Neural cell (in vitro differentiated cells): ENCODE measurements around the gene FBXW8. TPM values are rescaled to one million over a fixed set of nuclear protein-coding genes. Genes with fewer than 3 reads are reported as not detected.

Experiments used
- H2AFZ ChIP-seq: fragments of 200-600, 300-800 bp; sonication (generic), shearing (Covaris generic); 2 replicates; pipeline ENCODE4 v1.6.0; 2014; ENCODE audit warnings: low read depth, mild to moderate bottlenecking, antibody characterized with exemption, low read length, moderate library complexity
- H3F3A ChIP-seq: fragments of 200-600 bp; shearing (Covaris generic); 2 replicates; pipeline ENCODE4 v1.6.1; 2016; ENCODE audit warnings: mild to moderate bottlenecking, moderate library complexity, mixed read lengths, antibody characterized with exemption, low read length; ENCODE audit not compliant: insufficient read depth, poor library complexity, severe bottlenecking
- H3K27ac ChIP-seq: fragments of 200-600, 300-800 bp; sonication (generic), shearing (Covaris generic); 2 replicates; pipeline ENCODE4 v1.5.1; 2014; ENCODE audit warnings: mild to moderate bottlenecking, low read length, moderate library complexity
- H3K27me3 ChIP-seq: fragments of 300-800, 200-600 bp; sonication (generic), shearing (Covaris generic); 2 replicates; pipeline ENCODE4 v1.6.0; 2014; ENCODE audit warnings: mild to moderate bottlenecking, low read depth, low read length, moderate library complexity; ENCODE audit not compliant: insufficient read depth
- H3K36me3 ChIP-seq: fragments of 300-800, 200-600 bp; sonication (generic), shearing (Covaris generic); 2 replicates; pipeline ENCODE4 v1.5.1; 2014; ENCODE audit warnings: mild to moderate bottlenecking, antibody characterized with exemption, low read length, moderate library complexity; ENCODE audit not compliant: insufficient read depth
- H3K4me2 ChIP-seq: fragments of 300-800, 200-600 bp; sonication (generic), shearing (Covaris generic); 2 replicates; pipeline ENCODE4 v1.6.0; 2014; ENCODE audit warnings: mild to moderate bottlenecking, low read length
- H3K4me3 ChIP-seq: fragments of 300-800, 200-600 bp; sonication (generic), shearing (Covaris generic); 2 replicates; pipeline ENCODE4 v1.5.1; 2014; ENCODE audit warnings: mild to moderate bottlenecking, low read length, moderate library complexity
- H3K79me2 ChIP-seq: fragments of 200-600 bp; shearing (Covaris generic); replicated peaks from 2 replicates; pipeline ENCODE4 v1.6.0; 2014; ENCODE audit warnings: mild to moderate bottlenecking, low read length, moderate library complexity; ENCODE audit not compliant: insufficient read depth
- H3K9ac ChIP-seq: fragments of 300-800, 200-600 bp; sonication (generic), shearing (Covaris generic); 2 replicates; pipeline ENCODE4 v1.6.1; 2016; ENCODE audit warnings: mild to moderate bottlenecking, low read length, mixed read lengths
- H3K9me2 ChIP-seq: fragments of 200-600 bp; shearing (Covaris generic); 2 replicates; pipeline ENCODE4 v1.6.1; 2016; ENCODE audit warnings: mild to moderate bottlenecking, low read length, mixed read lengths; ENCODE audit not compliant: insufficient read depth
- H3K9me3 ChIP-seq: fragments of 200-600, 300-800 bp; sonication (generic), shearing (Covaris generic); 2 replicates; pipeline ENCODE4 v1.6.1; 2016; ENCODE audit warnings: mild to moderate bottlenecking, mixed run types, low read length, moderate library complexity, mixed read lengths
- H4K20me1 ChIP-seq: fragments of 200-600 bp; shearing (Covaris generic); 2 replicates; pipeline ENCODE4 v1.6.1; 2016; ENCODE audit warnings: mild to moderate bottlenecking, mixed run types; ENCODE audit not compliant: insufficient read depth
- CTCF ChIP-seq: fragments of 450-650 bp; IDR thresholded peaks from 2 replicates; pipeline ENCODE4 v1.5.1; 2014; ENCODE audit warnings: antibody characterized with exemption, mild to moderate bottlenecking, moderate library complexity; ENCODE audit not compliant: poor library complexity, severe bottlenecking
- EP300 ChIP-seq: fragments of 450-650 bp; conservative IDR thresholded peaks from 2 replicates; pipeline ENCODE4 v1.6.1; 2014; ENCODE audit warnings: antibody characterized with exemption, mild to moderate bottlenecking, moderate library complexity; ENCODE audit not compliant: poor library complexity, severe bottlenecking
- EZH2 ChIP-seq: fragments of 200-600, 300-800 bp; shearing (Covaris generic), sonication (generic); IDR thresholded peaks from 2 replicates; pipeline ENCODE4 v1.6.1; 2014; ENCODE audit warnings: antibody characterized with exemption, low read length, borderline replicate concordance, mild to moderate bottlenecking; ENCODE audit not compliant: insufficient read depth, poor library complexity, severe bottlenecking
- MXI1 ChIP-seq: fragments of 450-650 bp; conservative IDR thresholded peaks from 2 replicates; pipeline ENCODE4 v1.6.1; 2014; ENCODE audit warnings: antibody characterized with exemption, mild to moderate bottlenecking; ENCODE audit not compliant: poor library complexity, severe bottlenecking
- POLR2AphosphoS5 ChIP-seq: IDR thresholded peaks from 2 replicates; pipeline ENCODE4 v1.6.1; 2012
- RAD21 ChIP-seq: fragments of 450-650 bp; conservative IDR thresholded peaks from 2 replicates; pipeline ENCODE4 v1.6.1; 2014; ENCODE audit warnings: antibody characterized with exemption, mild to moderate bottlenecking, moderate library complexity
- REST ChIP-seq: IDR thresholded peaks from 2 replicates; pipeline ENCODE4 v1.6.1; 2012; ENCODE audit warnings: borderline replicate concordance
- SMC3 ChIP-seq: fragments of 450-650 bp; conservative IDR thresholded peaks from 2 replicates; pipeline ENCODE4 v1.6.1; 2014; ENCODE audit warnings: antibody characterized with exemption, mild to moderate bottlenecking, moderate library complexity; ENCODE audit not compliant: poor library complexity
- TAF1 ChIP-seq: IDR thresholded peaks from 2 replicates; pipeline ENCODE4 v1.6.1; 2012; ENCODE audit warnings: low read depth
- polyA plus RNA-seq: library from polyadenylated mRNA; depleted of rRNA; stranded (reverse); fragments of >200 nt; gene quantifications from 2 replicates; pipeline ENCODE4 v1.2.3, GENCODE V29; 2014

The FBXW8 gene
- polyA plus RNA-seq, 1 donor from 2014 or later: 5.6 TPM

DNA sequence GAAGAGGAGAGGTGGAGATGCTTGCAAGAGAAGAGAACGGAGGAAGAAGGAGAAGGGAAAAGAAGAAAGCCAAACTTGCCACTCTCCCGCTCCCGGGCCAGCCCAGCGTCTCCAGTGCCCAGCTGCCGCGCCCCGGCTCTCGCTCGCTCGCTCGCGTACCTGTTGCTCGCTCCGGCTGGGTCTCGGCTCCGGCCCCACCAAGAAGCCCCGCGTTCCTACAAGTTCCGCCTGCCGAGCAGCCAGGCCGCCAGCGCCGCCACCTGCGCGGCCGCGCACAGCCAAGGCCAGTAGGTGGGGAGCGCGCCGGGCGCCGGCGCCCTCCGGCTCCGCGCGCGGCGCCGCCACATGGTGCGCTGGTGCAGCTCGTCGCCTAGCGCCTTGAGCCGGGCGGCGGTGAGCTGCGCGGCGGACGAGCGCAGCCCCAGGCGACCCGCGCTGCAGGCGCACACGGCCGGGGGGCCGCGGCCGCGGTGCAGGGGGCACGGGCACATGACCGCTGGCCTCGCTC lies 29.9 kb upstream of the FBXW8 start:
- H3K9me3 ChIP-seq: no peaks in the 10 kb centered on the region
- H3K4me3 ChIP-seq: peak overlapping the region; percentile 73
- H3K27me3 ChIP-seq: peaks cover 81% of the 10 kb centered on the region
- no peaks in the 10 kb centered on the region for H3K79me2 ChIP-seq
- no peak overlapping the region for H3K27ac ChIP-seq
- H4K20me1 ChIP-seq: no peaks in the 10 kb centered on the region
- H3F3A ChIP-seq: no peaks in the 10 kb centered on the region
- H2AFZ ChIP-seq: no peak overlapping the region
- H3K4me2 ChIP-seq: peak overlapping the region; percentile 19
- no peak for TF ChIP-seq TAF1
- peak; percentile 53 for TF ChIP-seq SMC3
- peak; percentile 61 for TF ChIP-seq RAD21
- no peak for TF ChIP-seq EP300
- TF ChIP-seq POLR2AphosphoS5: peak; percentile 6
- TF ChIP-seq EZH2: no peak
- peak; percentile 63 for TF ChIP-seq CTCF
- TF ChIP-seq MXI1: peak; percentile 77
- TF ChIP-seq REST: no peak
- H3K9ac ChIP-seq: peak overlapping the region; percentile 60
- H3K36me3 ChIP-seq: no peaks in the 10 kb centered on the region
- no peaks in the 10 kb centered on the region for H3K9me2 ChIP-seq

DNA sequence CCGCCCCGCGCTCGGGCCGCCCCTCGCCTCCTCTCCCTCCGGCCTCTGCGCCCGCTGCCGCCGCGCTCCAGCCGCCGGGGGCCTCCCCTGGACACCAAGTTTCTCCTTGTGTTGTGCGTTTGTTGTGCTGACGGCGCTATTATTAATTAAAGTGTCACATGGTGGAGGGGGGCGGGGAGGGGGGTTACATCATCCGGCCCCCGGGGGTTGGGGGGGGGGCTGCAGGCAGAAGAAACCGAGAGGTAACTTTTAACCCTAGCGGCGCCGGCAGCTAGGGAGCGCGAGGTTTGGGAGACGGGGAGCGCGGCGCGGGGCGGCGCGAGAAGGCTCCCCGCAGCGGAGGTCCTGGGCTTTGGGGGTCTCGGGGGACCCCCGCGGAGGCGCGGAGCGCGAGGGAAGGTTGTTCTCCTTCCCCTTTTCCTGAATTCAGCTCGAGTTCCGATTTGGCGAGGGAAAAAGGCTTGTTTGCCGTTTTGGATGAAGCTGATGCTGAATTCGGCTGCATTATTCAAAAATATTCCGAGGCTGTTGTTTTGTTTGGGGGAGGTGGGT lies 29.3 kb upstream of the FBXW8 start, which contains the start of gene HRK:
TSS of gene HRK (minus strand) at position 117 of the 552 bp plus-strand sequence. CDS start 134 bp downstream, outside the sequence.
- Histone ChIP-seq H3K27ac (no peak within 1 kb of the TSS), H3K4me2 (peak within 1 kb of the TSS; percentile 69), H3F3A (no peaks in the 10 kb centered on the region), H3K79me2 (no peaks in the 10 kb centered on the region), H2AFZ (no peak within 1 kb of the TSS), H3K27me3 (peaks cover 81% of the 10 kb centered on the region), H3K4me3 (peak within 1 kb of the TSS; percentile 73), H3K36me3 (no peaks in the 10 kb centered on the region), H3K9ac (peak within 1 kb of the TSS; percentile 60), H4K20me1 (no peaks in the 10 kb centered on the region), H3K9me3 (no peaks in the 10 kb centered on the region), H3K9me2 (no peaks in the 10 kb centered on the region)
- TF ChIP-seq TAF1 (no peak), MXI1 (no peak), SMC3 (no peak), EP300 (no peak), REST (no peak), CTCF (no peak), EZH2 (no peak), POLR2AphosphoS5 (no peak), RAD21 (no peak)
